DOHH2 (cell line): ENCODE data around the gene DUSP8.

ENCODE experiments used
- H3F3A ChIP-seq: fragments of 200-600 bp; sonication (generic), shearing (Covaris generic); 2 replicates; pipeline ENCODE4 v1.6.0; 2016; ENCODE audit warnings: antibody characterized with exemption, mild to moderate bottlenecking; ENCODE audit not compliant: control insufficient read depth, insufficient read depth
- H3K27ac ChIP-seq: fragments of 200-600 bp; sonication (generic); 2 replicates; pipeline ENCODE4 v1.5.1; 2014; ENCODE audit warnings: low read depth, mild to moderate bottlenecking, low read length, moderate library complexity
- H3K27me3 ChIP-seq: fragments of 200-600 bp; sonication (generic); 2 replicates; pipeline ENCODE4 v1.6.1; 2014; ENCODE audit warnings: mild to moderate bottlenecking, low read length, mixed read lengths; ENCODE audit not compliant: control insufficient read depth
- H3K36me3 ChIP-seq: fragments of 200-600 bp; sonication (generic); 2 replicates; pipeline ENCODE4 v1.6.1; 2014; ENCODE audit warnings: mild to moderate bottlenecking, low read length, moderate library complexity, mixed read lengths; ENCODE audit not compliant: control insufficient read depth
- H3K4me1 ChIP-seq: fragments of 200-600 bp; sonication (generic); 2 replicates; pipeline ENCODE4 v1.6.1; 2014; ENCODE audit warnings: mild to moderate bottlenecking, low read length, mixed read lengths; ENCODE audit not compliant: control insufficient read depth
- H3K4me2 ChIP-seq: fragments of 200-600 bp; sonication (generic); 2 replicates; pipeline ENCODE4 v1.6.0; 2014; ENCODE audit warnings: mild to moderate bottlenecking, low read length, moderate library complexity
- H3K4me3 ChIP-seq: fragments of 200-600 bp; sonication (generic); 2 replicates; pipeline ENCODE4 v1.5.1; 2014; ENCODE audit warnings: mild to moderate bottlenecking, low read length, mixed read lengths
- H3K79me2 ChIP-seq: fragments of 200-600 bp; sonication (generic); 2 replicates; pipeline ENCODE4 v1.6.1; 2014; ENCODE audit warnings: mild to moderate bottlenecking, low read length, mixed read lengths; ENCODE audit not compliant: control insufficient read depth
- H3K9me2 ChIP-seq: fragments of 200-600 bp; sonication (generic); replicated peaks from 2 replicates; pipeline ENCODE4 v1.6.1; 2014; ENCODE audit warnings: mild to moderate bottlenecking, low read length, mixed read lengths; ENCODE audit not compliant: control insufficient read depth
- H3K9me3 ChIP-seq: fragments of 200-600 bp; sonication (generic); 2 replicates; pipeline ENCODE4 v1.6.1; 2014; ENCODE audit warnings: antibody characterized with exemption, low read length, mixed read lengths; ENCODE audit not compliant: control insufficient read depth, insufficient read depth
- H4K20me1 ChIP-seq: fragments of 200-600 bp; sonication (generic); 2 replicates; pipeline ENCODE4 v1.6.0; 2014; ENCODE audit warnings: low read depth, mild to moderate bottlenecking, antibody characterized with exemption, low read length, moderate library complexity; ENCODE audit not compliant: control insufficient read depth, insufficient read depth
- EZH2phosphoT487 ChIP-seq: fragments of 200-600 bp; sonication (generic); IDR thresholded peaks from 2 replicates; pipeline ENCODE4 v1.6.1; 2017; ENCODE audit warnings: borderline replicate concordance, mild to moderate bottlenecking, antibody characterized with exemption, low read length, moderate library complexity, mixed read lengths
- TF ChIP-seq, protein P1 (sequence below): fragments of 200-600 bp; sonication (generic); IDR thresholded peaks from one replicate; pipeline ENCODE4 v1.5.1; 2014; ENCODE audit warnings: antibody characterized with exemption, mild to moderate bottlenecking, low read depth, low read length; ENCODE audit not compliant: poor library complexity, severe bottlenecking

DUSP8 gene

DNA sequence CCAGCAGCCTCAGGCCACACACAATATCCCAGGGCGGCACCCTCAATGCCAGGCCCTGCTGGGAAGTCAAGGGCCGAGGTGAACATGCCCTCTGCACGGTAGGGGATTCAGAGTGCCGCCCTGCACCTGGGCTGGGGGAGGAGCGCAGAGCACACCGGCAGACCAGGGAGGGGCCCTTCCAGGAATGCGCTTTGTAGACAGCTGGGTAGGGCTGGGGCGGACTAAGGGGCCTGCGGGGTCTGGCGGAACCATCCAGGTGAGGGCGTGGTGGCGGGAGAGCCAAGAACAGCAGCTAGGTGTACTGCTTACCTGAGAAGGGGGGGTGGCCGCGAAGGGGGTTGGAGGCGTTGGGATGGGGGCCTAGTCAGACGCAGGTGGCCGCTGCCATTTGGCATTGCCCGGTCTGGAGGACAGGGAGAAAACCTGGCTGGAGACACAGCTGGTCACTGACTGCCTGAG, 26.0 kb downstream of the DUSP8 start:
- Histone ChIP-seq H3K27me3 (peaks cover 24% of the 10 kb centered on the region), H3K9me2 (no peaks in the 10 kb centered on the region), H3K4me1 (peaks cover 6% of the 10 kb centered on the region; the same call in 1 of the 2 replicates), H3F3A (no peaks in the 10 kb centered on the region), H4K20me1 (no peaks in the 10 kb centered on the region), H3K4me3 (no peak overlapping the region), H3K4me2 (no peak overlapping the region), H3K36me3 (no peaks in the 10 kb centered on the region), H3K27ac (no peak overlapping the region), H3K79me2 (no peaks in the 10 kb centered on the region), H3K9me3 (no peaks in the 10 kb centered on the region)
- TF ChIP-seq, protein P1, sequence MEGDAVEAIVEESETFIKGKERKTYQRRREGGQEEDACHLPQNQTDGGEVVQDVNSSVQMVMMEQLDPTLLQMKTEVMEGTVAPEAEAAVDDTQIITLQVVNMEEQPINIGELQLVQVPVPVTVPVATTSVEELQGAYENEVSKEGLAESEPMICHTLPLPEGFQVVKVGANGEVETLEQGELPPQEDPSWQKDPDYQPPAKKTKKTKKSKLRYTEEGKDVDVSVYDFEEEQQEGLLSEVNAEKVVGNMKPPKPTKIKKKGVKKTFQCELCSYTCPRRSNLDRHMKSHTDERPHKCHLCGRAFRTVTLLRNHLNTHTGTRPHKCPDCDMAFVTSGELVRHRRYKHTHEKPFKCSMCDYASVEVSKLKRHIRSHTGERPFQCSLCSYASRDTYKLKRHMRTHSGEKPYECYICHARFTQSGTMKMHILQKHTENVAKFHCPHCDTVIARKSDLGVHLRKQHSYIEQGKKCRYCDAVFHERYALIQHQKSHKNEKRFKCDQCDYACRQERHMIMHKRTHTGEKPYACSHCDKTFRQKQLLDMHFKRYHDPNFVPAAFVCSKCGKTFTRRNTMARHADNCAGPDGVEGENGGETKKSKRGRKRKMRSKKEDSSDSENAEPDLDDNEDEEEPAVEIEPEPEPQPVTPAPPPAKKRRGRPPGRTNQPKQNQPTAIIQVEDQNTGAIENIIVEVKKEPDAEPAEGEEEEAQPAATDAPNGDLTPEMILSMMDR = no peak
- no peak for TF ChIP-seq EZH2phosphoT487

DNA sequence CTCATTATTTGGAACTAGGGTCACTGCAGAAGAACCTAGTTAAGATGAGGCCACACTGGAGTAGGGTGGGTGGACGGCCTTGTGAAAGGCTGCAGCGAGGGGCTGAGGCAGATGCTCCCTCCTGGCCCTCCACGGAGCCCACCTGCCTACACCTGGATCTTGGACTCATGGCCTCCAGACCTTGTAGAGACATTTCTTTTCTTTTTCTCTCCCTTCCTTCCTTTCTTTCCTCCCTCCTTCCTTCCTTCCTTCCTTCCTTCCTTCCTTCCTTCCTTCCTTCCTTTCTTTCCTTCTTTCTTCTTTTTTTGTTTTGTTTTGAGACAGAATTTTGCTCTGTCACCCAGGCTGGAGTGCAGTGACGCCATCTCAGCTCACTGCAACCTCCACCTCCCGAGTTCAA, 26.6 kb downstream of the DUSP8 start:
- no peaks in the 10 kb centered on the region for H3K36me3 ChIP-seq
- peaks cover 24% of the 10 kb centered on the region for H3K27me3 ChIP-seq
- H3K4me1 ChIP-seq = peaks cover 6% of the 10 kb centered on the region; the same call in 1 of the 2 replicates

DNA sequence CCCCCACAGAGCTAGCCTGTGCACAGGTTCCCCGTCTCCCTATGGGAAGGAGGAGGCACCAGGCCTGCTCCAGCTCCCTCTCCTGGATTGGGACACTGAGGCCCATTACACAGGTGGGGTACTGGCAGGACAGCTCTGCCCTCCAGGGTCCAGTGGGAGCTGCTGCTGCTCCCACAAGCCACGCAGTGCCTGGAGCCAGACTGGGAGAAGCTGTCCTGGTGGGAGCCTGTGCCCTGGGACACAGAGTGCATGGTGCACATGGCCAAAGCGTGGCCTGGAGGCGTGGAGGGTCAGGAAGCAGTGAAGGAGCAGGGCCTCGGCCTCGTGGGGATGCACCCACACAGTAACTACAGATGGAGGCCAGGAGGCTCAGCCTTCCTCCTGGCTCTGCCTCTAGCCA, 27.5 kb downstream of the DUSP8 start:
- no peaks in the 10 kb centered on the region for H3F3A ChIP-seq
- peaks cover 6% of the 10 kb centered on the region; the same call in 1 of the 2 replicates for H3K4me1 ChIP-seq
- H3K4me3 ChIP-seq = no peak overlapping the region
- peaks cover 24% of the 10 kb centered on the region for H3K27me3 ChIP-seq
- H3K4me2 ChIP-seq = no peak overlapping the region
- H3K27ac ChIP-seq = no peak overlapping the region
- H3K9me2 ChIP-seq = no peaks in the 10 kb centered on the region
- no peaks in the 10 kb centered on the region for H4K20me1 ChIP-seq
- no peaks in the 10 kb centered on the region for H3K9me3 ChIP-seq
- H3K79me2 ChIP-seq = no peaks in the 10 kb centered on the region
- no peaks in the 10 kb centered on the region for H3K36me3 ChIP-seq
- TF ChIP-seq, protein P1 = no peak
- TF ChIP-seq EZH2phosphoT487 = no peak

More for the DNA sequence above, 26.6 kb downstream of the DUSP8 start:
- Histone ChIP-seq H3K4me2 (no peak overlapping the region), H3K27ac (no peak overlapping the region), H4K20me1 (no peaks in the 10 kb centered on the region), H3K4me3 (no peak overlapping the region), H3K79me2 (no peaks in the 10 kb centered on the region), H3F3A (no peaks in the 10 kb centered on the region), H3K9me2 (no peaks in the 10 kb centered on the region), H3K9me3 (no peaks in the 10 kb centered on the region)
- TF ChIP-seq, protein P1 = no peak
- no peak for TF ChIP-seq EZH2phosphoT487
